Measurements from ENCODE around the gene CHCHD3. TPM values are rescaled to one million over a fixed set of nuclear protein-coding genes. Genes with fewer than 3 reads are reported as not detected.

Gene CHCHD3
- total RNA-seq, 4 donors from 2014 or later = 27.9 to 39.0 (median 34.5) TPM

DNA sequence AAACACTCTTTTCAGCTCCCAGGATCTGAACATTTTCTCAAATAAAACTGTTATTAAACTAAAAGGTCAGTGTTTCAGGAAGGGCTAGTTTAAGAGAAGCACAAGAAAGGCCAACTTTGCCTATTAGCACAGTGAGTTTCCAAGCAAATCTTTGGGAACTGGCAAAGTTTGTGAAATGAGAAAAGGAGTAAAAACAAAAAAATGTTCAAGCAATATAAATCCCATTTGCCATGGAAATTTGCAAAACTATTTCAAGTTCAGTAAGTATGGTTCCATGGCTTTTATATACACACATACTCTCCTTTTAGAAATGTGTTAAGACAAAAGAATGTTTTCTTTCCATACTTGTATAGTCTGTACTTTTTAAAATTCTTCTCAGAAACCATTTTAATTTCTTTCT lies 51.5 kb downstream of the CHCHD3 start:
- TF ChIP-seq, protein P1, sequence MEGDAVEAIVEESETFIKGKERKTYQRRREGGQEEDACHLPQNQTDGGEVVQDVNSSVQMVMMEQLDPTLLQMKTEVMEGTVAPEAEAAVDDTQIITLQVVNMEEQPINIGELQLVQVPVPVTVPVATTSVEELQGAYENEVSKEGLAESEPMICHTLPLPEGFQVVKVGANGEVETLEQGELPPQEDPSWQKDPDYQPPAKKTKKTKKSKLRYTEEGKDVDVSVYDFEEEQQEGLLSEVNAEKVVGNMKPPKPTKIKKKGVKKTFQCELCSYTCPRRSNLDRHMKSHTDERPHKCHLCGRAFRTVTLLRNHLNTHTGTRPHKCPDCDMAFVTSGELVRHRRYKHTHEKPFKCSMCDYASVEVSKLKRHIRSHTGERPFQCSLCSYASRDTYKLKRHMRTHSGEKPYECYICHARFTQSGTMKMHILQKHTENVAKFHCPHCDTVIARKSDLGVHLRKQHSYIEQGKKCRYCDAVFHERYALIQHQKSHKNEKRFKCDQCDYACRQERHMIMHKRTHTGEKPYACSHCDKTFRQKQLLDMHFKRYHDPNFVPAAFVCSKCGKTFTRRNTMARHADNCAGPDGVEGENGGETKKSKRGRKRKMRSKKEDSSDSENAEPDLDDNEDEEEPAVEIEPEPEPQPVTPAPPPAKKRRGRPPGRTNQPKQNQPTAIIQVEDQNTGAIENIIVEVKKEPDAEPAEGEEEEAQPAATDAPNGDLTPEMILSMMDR (IDR thresholded peaks at IDR 0.05) = no peak
- no peak for TF ChIP-seq POLR2A (IDR thresholded peaks at IDR 0.05)
- no peak overlapping the region for H3K4me3 ChIP-seq (ENCODE audit: low read depth, poor library complexity, severe bottlenecking)
- no peak for DNase-seq (ENCODE audit: low spot score in 2 of 2)
- intact Hi-C loops (cut with DNase I; ENCODE audit: low total_unique reads) = no loop called here

DNA sequence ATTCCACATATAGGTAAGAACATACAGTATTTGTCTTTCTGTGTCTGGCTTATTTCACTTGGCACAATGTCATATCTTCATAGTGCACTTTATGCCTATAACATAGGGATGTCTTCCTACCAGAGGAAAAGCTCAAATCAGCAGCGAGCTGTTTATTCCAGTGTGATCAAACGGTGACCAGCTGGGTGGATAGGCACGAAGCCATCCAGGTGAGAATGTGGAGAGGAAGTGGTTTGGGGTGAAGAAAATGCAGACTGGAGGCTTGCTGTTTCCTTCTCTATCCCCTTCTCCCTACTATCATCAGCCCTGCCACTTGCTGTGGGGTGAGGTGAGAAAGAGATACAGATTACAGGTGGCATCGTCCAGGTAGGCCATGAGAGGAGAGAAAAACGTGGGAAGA lies 52.4 kb downstream of the CHCHD3 start:
- H3K4me3 ChIP-seq (ENCODE audit: low read depth, poor library complexity, severe bottlenecking) = no peak overlapping the region
- WGBS, 2 donors = 85 to 86% methylated on average over 5 of the region's 5 CpGs
- TF ChIP-seq, protein P1 (IDR thresholded peaks at IDR 0.05) = no peak
- no peak for TF ChIP-seq POLR2A (IDR thresholded peaks at IDR 0.05)
- intact Hi-C loops (cut with DNase I; ENCODE audit: low total_unique reads) = loop anchor here (2.0 kb wide), 1 partner anchor 57 kb away; no protein-coding TSS in a partner anchor
- no peak for DNase-seq (ENCODE audit: low spot score in 2 of 2)

DNA sequence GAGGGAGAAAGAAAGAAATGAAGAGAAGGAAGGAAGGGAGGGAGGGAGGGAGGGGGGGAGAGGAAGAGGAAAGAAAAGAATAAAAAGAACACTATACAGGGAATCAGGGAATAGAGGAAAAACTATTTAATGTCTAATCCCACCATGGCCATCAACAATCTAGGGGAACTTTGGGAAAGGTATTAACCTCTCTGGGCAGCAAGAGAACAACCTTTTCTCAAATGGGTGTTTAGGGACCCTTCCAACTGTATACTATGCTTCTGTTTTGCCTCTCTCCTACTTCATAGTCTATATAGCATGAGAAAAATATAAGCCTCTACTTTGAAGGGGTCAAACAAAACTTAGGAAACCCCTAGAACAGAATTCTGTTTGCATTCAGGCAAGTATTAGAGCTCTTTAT lies 54.5 kb downstream of the CHCHD3 start:
- intact Hi-C loops (cut with DNase I; ENCODE audit: low total_unique reads) = no loop called here
- TF ChIP-seq, protein P1 (IDR thresholded peaks at IDR 0.05) = no peak
- no peak for TF ChIP-seq POLR2A (IDR thresholded peaks at IDR 0.05)
- H3K4me3 ChIP-seq (ENCODE audit: low read depth, poor library complexity, severe bottlenecking) = no peak overlapping the region
- DNase-seq (ENCODE audit: low spot score in 2 of 2) = no peak

DNA sequence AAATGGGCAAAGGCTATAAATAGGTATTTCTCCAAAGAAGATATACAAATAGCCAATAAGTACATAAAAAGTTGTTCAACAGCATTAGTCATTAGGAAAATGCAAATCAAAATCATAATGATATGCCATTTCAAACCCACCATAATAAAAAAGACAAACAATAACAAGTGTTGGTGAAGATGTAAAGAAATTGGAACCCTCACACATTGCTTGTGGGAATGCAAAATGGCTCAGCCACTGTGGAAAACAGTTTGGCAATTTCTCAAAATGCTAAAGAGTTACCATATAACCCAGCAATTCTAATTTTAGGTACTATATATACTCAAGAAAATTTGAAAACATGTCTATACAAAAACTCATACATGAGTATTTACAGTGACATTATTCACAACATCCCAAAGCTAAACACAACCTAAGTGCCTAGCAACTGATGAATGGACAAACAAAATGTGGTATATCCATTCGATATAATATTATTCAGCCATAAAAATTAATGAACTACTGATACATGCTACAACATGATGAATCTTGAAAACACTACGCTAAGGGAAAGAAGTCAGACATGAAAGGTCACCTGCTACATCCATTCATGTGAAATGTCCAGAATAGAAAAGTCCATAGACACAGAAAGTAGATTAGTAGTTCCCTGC lies 55.6 kb downstream of the CHCHD3 start:
- DNase-seq (ENCODE audit: low spot score in 2 of 2) = no peak
- 93 to 99% methylated on average over 2 of the region's 2 CpGs for WGBS, 2 donors
- H3K4me3 ChIP-seq (ENCODE audit: low read depth, poor library complexity, severe bottlenecking) = no peak overlapping the region
- intact Hi-C loops (cut with DNase I; ENCODE audit: low total_unique reads) = no loop called here
- TF ChIP-seq, protein P1 (IDR thresholded peaks at IDR 0.05) = no peak
- no peak for TF ChIP-seq POLR2A (IDR thresholded peaks at IDR 0.05)

DNA sequence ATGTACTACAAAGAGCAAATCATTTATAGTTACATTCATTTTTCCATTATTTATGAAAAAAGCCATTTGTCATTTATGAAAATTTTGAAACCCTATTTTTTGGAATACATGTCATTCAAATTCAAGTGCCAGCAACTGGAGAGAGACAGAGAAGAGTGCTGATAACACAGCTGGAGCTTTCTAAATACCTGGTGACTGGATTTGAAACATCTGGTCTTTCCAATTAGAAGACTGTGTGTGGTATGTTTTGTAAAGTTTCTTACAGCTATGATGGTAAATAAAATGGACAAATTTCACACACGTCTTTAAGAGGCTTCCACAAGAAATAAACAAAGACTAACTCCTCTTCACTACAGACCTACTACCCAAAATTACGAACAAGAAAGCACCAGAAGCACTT lies 56.8 kb downstream of the CHCHD3 start:
- TF ChIP-seq POLR2A (IDR thresholded peaks at IDR 0.05) = no peak
- DNase-seq (ENCODE audit: low spot score in 2 of 2) = no peak
- H3K4me3 ChIP-seq (ENCODE audit: low read depth, poor library complexity, severe bottlenecking) = no peak overlapping the region
- intact Hi-C loops (cut with DNase I; ENCODE audit: low total_unique reads) = no loop called here
- WGBS, 2 donors = 90 to 96% methylated on average over 2 of the region's 2 CpGs

DNA sequence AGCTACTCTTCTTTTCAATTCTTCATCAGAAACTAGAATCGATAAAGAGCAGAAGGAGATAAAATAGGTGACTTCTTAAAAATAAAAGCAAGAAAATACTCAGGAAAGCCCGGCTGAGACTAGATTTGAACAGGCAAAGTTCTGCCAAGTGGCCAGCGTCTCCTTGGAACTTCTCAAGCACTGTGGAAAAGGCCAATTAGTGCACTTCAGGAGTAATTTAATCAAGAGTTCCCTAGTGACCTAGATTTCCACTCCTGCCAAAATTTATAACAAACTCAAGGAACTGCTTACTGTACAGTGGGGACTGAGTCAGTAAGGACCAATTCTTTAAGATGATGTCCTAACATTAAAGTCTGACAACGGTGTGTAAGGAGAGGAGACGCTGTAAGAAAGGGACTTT lies 57.3 kb downstream of the CHCHD3 start:
- no peak for DNase-seq (ENCODE audit: low spot score in 2 of 2)
- WGBS, 2 donors = 77 to 84% methylated on average over 5 of the region's 5 CpGs
- intact Hi-C loops (cut with DNase I; ENCODE audit: low total_unique reads) = no loop called here
- TF ChIP-seq, protein P1 (IDR thresholded peaks at IDR 0.05) = no peak
- no peak for TF ChIP-seq POLR2A (IDR thresholded peaks at IDR 0.05)
- no peak overlapping the region for H3K4me3 ChIP-seq (ENCODE audit: low read depth, poor library complexity, severe bottlenecking)

Data from lower leg skin (tissue), 4 donors.